ENCODE results near the gene ZNF547. TPM values are rescaled to one million over a fixed set of nuclear protein-coding genes. Genes with fewer than 3 reads are reported as not detected.

ZNF547 gene
- total RNA-seq, 1 donor from 2014 or later, result 3.0 TPM

Other genes starting within 250 kb of the ZNF547 start
- 0.05 TPM in 1 of 2 replicates, not detected in the other for gene USP29, start 243.6 kb upstream of the ZNF547 start, total RNA-seq
- gene ZIM3, start 218.3 kb upstream of the ZNF547 start, total RNA-seq, result not detected in 2 replicates
- gene DUXA, start 196.1 kb upstream of the ZNF547 start, total RNA-seq, result not detected in 2 replicates
- gene ZNF264, start 172.1 kb upstream of the ZNF547 start, total RNA-seq, result 24.1 and 29.2 TPM in 2 replicates
- gene AURKC, start 132.5 kb upstream of the ZNF547 start, total RNA-seq, result not detected in 2 replicates
- 16.0 and 16.9 TPM in 2 replicates for gene ZNF805, start 122.9 kb upstream of the ZNF547 start, total RNA-seq
- 59.7 and 69.2 TPM in 2 replicates for gene ZNF460, start 83.1 kb upstream of the ZNF547 start, total RNA-seq
- 8.6 and 12.5 TPM in 2 replicates for gene ZNF543, start 43.1 kb upstream of the ZNF547 start, total RNA-seq
- gene ZNF304, start 12.3 kb upstream of the ZNF547 start, total RNA-seq, result 9.0 and 9.9 TPM in 2 replicates
- 20.3 and 33.2 TPM in 2 replicates for gene TRAPPC2B, start within 50 bp of the ZNF547 start, total RNA-seq
- 15.8 and 17.3 TPM in 2 replicates for gene ZNF548, start 26.3 kb downstream of the ZNF547 start, total RNA-seq
- gene ZNF17, start 47.6 kb downstream of the ZNF547 start, total RNA-seq, result 5.2 and 9.8 TPM in 2 replicates
- gene ZNF749, start 71.8 kb downstream of the ZNF547 start, total RNA-seq, result 3.4 and 5.4 TPM in 2 replicates
- gene VN1R1, start 93.6 kb downstream of the ZNF547 start, total RNA-seq, result 0.36 and 1.0 TPM in 2 replicates
- gene ZNF772, start 114.0 kb downstream of the ZNF547 start, total RNA-seq, result 22.8 and 33.6 TPM in 2 replicates
- gene ZNF419, start 124.2 kb downstream of the ZNF547 start, total RNA-seq, result 12.3 and 14.0 TPM in 2 replicates
- 16.2 and 17.8 TPM in 2 replicates for gene ZNF773, start 136.4 kb downstream of the ZNF547 start, total RNA-seq
- gene ZNF549, start 163.8 kb downstream of the ZNF547 start, total RNA-seq, result 4.8 and 5.8 TPM in 2 replicates
- 9.9 and 10.7 TPM in 2 replicates for gene ZNF550, start 196.3 kb downstream of the ZNF547 start, total RNA-seq
- gene ZNF416, start 215.4 kb downstream of the ZNF547 start, total RNA-seq, result 5.0 and 7.0 TPM in 2 replicates
- 1.8 and 3.9 TPM in 2 replicates for gene ZIK1, start 220.6 kb downstream of the ZNF547 start, total RNA-seq
- 6.1 and 9.0 TPM in 2 replicates for gene ZNF530, start 236.3 kb downstream of the ZNF547 start, total RNA-seq